K562 (cell line): ENCODE measurements around the gene TCEA3. TPM values are rescaled to one million over a fixed set of nuclear protein-coding genes. Genes with fewer than 3 reads are reported as not detected.
A peak's percentile ranks its signal among the peaks of the same experiment; 100 is the strongest.

ENCODE experiments used
- ELF1 ChIP-seq: fragments of 200-800 bp; sonication (Bioruptor generic); IDR thresholded peaks from 2 replicates; pipeline ENCODE4 v1.6.1; 2016; ENCODE audit warnings: missing genetic modification characterization, missing compliant biosample characterization
- ELF4 ChIP-seq: fragments of 450-650 bp; formaldehyde crosslinking; IDR thresholded peaks from 2 replicates; pipeline ENCODE4 v1.4.0; 2022; ENCODE audit warnings: missing genetic modification characterization
- ETV6 ChIP-seq, 3 experiments: fragments of 150-350 bp in 1 of 3; sonication (generic) in 1 of 3; formaldehyde crosslinking in 1 of 3; IDR thresholded peaks; 2 replicates each; pipeline versions ENCODE4 v1.6.1 to v1.8.0; 2014 to 2022; ENCODE audit warnings: borderline replicate concordance in 2 of 3, low read depth in 2 of 3, antibody characterized with exemption in 1 of 3, low read length in 1 of 3, mild to moderate bottlenecking in 1 of 3, missing genetic modification reagents in 1 of 3
- IFI16 ChIP-seq: fragments of 250-450 bp; sonication (Bioruptor Pico); IDR thresholded peaks from 2 replicates; pipeline ENCODE4 v2.1.2; 2022; ENCODE audit warnings: mild to moderate bottlenecking, inconsistent platforms
- NR1H2 ChIP-seq: sonication (generic); formaldehyde crosslinking; IDR thresholded peaks from 2 replicates; pipeline ENCODE4 v1.4.0; 2020; ENCODE audit warnings: mild to moderate bottlenecking, missing genetic modification reagents
- polyA plus RNA-seq, 8 experiments: library from polyadenylated mRNA; depleted of rRNA in 4 of 8; stranded (reverse) in 5 of 8; unstranded in 3 of 8; fragments of >200 nt; fragmentation: Nextera tagmentation in 2 of 8; fragmentation: Illumina TruSeq in 1 of 8; extraction: Ambion mirVana in 2 of 8; extraction: Trizol in 1 of 8; gene quantifications; 2 replicates each; pipeline versions ENCODE4 v1.2.1 to v1.2.3, GENCODE V29; 2011 to 2014; ENCODE audit warnings: inconsistent platforms in 1 of 8, missing spikeins in 1 of 8
- total RNA-seq, 7 experiments: library from RNA; depleted of rRNA in 6 of 7; stranded (reverse); fragments of >200 nt in 6 of 7; fragmentation: Illumina TruSeq in 2 of 7; extraction: Trizol in 2 of 7; gene quantifications; 2 replicates each; pipeline versions ENCODE4 v1.2.1 to v1.2.3, GENCODE V29; 2011 to 2021; ENCODE audit warnings: low replicate concordance in 1 of 7
- TF ChIP-seq, protein P1 (sequence below): fragments of 250-450 bp; sonication (Bioruptor Pico); IDR thresholded peaks from 2 replicates; pipeline ENCODE4 v1.4.0; 2020
- TF ChIP-seq, protein P2 (sequence below): sonication (generic); formaldehyde crosslinking; IDR thresholded peaks from 2 replicates; pipeline ENCODE4 v1.8.1; 2023; ENCODE audit warnings: mild to moderate bottlenecking, missing genetic modification reagents
- TF ChIP-seq, protein P3 (sequence below): sonication (generic); formaldehyde crosslinking; IDR thresholded peaks from 2 replicates; pipeline ENCODE4 v1.8.0; 2023; ENCODE audit warnings: mild to moderate bottlenecking, missing genetic modification reagents
- TF ChIP-seq, protein P4 (sequence below): fragments of 250-450 bp; sonication (Bioruptor Pico); IDR thresholded peaks from 2 replicates; pipeline ENCODE4 v1.8.0; 2022; ENCODE audit warnings: inconsistent platforms
- TF ChIP-seq, protein P5 (sequence below): fragments of 450-650 bp; IDR thresholded peaks from 2 replicates; pipeline ENCODE4 v1.6.1; 2017; ENCODE audit warnings: antibody characterized with exemption

Gene TCEA3
- total and polyA plus RNA-seq, 9 of the 15 experiments (the other 6 are each of a cell fraction or from before 2014, with no cell fraction given), result 0.03 to 0.55 (median 0.36) TPM

DNA sequence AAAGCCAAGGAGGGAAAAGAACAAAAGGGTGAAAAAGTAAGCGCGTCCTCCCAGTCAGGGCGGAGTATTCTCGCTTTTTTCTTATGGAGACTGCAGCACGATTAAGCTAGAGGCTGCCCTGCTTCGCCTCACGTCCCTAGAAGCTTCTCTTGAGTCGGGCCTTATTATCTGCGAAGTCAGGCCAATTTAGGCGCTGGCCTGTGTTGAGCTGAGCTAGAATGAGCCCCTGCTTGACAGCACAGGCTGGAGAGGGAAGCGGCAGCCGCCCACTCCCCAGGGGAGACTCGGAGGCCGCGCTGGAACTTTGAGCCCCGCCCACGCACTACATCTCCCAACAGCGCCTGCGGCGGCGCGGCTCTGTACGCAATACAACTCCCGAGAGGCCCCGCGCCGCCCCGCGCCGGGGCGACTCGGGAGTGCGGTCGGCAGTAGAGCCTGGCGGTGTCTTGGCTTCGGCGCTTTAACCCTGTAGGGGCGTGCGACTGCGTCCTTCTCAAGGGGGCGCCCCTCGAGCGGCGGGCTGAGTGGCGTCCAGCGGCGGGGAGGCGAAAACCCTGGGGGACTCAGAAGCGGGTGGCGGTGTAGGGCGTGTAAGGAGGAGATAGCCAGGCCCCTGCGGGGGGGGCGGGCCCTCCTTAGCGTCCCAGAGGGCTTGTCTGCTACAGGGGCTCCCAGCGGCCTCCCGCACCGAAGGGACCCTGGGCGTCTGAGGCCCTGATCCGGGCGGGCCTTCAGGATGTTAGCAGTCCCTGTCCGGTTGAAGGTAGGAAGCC is 55.8 kb downstream of the TCEA3 start (continued):
- TF ChIP-seq ELF1 (tag) (peak; percentile 70), IFI16 (CRISPR knock-in tag) (no peak), ETV6 (IDR thresholded peaks at IDR 0.05; ENCODE audit: borderline replicate concordance in 1 of 2, low read depth in 2 of 2, low read length in 1 of 2) (peak in 1 of 2 experiments; percentile 47; a peak in 1 of 4 replicates), ETV6 (CRISPR knock-in tag; IDR thresholded peaks at IDR 0.05; ENCODE audit: borderline replicate concordance) (no peak), ELF4 (CRISPR knock-in tag) (peak; percentile 57; the same call in 1 of the 2 replicates), NR1H2 (CRISPR knock-in tag) (peak; percentile 81; the same call in 1 of the 2 replicates)
- TF ChIP-seq, protein P1, sequence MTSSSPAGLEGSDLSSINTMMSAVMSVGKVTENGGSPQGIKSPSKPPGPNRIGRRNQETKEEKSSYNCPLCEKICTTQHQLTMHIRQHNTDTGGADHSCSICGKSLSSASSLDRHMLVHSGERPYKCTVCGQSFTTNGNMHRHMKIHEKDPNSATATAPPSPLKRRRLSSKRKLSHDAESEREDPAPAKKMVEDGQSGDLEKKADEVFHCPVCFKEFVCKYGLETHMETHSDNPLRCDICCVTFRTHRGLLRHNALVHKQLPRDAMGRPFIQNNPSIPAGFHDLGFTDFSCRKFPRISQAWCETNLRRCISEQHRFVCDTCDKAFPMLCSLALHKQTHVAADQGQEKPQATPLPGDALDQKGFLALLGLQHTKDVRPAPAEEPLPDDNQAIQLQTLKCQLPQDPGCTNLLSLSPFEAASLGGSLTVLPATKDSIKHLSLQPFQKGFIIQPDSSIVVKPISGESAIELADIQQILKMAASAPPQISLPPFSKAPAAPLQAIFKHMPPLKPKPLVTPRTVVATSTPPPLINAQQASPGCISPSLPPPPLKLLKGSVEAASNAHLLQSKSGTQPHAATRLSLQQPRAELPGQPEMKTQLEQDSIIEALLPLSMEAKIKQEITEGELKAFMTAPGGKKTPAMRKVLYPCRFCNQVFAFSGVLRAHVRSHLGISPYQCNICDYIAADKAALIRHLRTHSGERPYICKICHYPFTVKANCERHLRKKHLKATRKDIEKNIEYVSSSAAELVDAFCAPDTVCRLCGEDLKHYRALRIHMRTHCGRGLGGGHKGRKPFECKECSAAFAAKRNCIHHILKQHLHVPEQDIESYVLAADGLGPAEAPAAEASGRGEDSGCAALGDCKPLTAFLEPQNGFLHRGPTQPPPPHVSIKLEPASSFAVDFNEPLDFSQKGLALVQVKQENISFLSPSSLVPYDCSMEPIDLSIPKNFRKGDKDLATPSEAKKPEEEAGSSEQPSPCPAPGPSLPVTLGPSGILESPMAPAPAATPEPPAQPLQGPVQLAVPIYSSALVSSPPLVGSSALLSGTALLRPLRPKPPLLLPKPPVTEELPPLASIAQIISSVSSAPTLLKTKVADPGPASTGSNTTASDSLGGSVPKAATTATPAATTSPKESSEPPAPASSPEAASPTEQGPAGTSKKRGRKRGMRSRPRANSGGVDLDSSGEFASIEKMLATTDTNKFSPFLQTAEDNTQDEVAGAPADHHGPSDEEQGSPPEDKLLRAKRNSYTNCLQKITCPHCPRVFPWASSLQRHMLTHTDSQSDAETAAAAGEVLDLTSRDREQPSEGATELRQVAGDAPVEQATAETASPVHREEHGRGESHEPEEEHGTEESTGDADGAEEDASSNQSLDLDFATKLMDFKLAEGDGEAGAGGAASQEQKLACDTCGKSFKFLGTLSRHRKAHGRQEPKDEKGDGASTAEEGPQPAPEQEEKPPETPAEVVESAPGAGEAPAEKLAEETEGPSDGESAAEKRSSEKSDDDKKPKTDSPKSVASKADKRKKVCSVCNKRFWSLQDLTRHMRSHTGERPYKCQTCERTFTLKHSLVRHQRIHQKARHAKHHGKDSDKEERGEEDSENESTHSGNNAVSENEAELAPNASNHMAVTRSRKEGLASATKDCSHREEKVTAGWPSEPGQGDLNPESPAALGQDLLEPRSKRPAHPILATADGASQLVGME (CRISPR knock-in tag), result 0 out of 2 replicates have a peak, but pooled peaks have one; percentile 73
- TF ChIP-seq, protein P2, sequence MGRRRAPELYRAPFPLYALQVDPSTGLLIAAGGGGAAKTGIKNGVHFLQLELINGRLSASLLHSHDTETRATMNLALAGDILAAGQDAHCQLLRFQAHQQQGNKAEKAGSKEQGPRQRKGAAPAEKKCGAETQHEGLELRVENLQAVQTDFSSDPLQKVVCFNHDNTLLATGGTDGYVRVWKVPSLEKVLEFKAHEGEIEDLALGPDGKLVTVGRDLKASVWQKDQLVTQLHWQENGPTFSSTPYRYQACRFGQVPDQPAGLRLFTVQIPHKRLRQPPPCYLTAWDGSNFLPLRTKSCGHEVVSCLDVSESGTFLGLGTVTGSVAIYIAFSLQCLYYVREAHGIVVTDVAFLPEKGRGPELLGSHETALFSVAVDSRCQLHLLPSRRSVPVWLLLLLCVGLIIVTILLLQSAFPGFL, result 0 out of 2 replicates have a peak, but pooled peaks have one; percentile 65
- TF ChIP-seq, protein P3, sequence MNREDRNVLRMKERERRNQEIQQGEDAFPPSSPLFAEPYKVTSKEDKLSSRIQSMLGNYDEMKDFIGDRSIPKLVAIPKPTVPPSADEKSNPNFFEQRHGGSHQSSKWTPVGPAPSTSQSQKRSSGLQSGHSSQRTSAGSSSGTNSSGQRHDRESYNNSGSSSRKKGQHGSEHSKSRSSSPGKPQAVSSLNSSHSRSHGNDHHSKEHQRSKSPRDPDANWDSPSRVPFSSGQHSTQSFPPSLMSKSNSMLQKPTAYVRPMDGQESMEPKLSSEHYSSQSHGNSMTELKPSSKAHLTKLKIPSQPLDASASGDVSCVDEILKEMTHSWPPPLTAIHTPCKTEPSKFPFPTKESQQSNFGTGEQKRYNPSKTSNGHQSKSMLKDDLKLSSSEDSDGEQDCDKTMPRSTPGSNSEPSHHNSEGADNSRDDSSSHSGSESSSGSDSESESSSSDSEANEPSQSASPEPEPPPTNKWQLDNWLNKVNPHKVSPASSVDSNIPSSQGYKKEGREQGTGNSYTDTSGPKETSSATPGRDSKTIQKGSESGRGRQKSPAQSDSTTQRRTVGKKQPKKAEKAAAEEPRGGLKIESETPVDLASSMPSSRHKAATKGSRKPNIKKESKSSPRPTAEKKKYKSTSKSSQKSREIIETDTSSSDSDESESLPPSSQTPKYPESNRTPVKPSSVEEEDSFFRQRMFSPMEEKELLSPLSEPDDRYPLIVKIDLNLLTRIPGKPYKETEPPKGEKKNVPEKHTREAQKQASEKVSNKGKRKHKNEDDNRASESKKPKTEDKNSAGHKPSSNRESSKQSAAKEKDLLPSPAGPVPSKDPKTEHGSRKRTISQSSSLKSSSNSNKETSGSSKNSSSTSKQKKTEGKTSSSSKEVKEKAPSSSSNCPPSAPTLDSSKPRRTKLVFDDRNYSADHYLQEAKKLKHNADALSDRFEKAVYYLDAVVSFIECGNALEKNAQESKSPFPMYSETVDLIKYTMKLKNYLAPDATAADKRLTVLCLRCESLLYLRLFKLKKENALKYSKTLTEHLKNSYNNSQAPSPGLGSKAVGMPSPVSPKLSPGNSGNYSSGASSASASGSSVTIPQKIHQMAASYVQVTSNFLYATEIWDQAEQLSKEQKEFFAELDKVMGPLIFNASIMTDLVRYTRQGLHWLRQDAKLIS (CRISPR knock-in tag), result peak; percentile 22; the same call in 1 of the 2 replicates
- TF ChIP-seq, protein P4, sequence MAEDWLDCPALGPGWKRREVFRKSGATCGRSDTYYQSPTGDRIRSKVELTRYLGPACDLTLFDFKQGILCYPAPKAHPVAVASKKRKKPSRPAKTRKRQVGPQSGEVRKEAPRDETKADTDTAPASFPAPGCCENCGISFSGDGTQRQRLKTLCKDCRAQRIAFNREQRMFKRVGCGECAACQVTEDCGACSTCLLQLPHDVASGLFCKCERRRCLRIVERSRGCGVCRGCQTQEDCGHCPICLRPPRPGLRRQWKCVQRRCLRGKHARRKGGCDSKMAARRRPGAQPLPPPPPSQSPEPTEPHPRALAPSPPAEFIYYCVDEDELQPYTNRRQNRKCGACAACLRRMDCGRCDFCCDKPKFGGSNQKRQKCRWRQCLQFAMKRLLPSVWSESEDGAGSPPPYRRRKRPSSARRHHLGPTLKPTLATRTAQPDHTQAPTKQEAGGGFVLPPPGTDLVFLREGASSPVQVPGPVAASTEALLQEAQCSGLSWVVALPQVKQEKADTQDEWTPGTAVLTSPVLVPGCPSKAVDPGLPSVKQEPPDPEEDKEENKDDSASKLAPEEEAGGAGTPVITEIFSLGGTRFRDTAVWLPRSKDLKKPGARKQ (CRISPR knock-in tag), result no peak
- TF ChIP-seq, protein P5, sequence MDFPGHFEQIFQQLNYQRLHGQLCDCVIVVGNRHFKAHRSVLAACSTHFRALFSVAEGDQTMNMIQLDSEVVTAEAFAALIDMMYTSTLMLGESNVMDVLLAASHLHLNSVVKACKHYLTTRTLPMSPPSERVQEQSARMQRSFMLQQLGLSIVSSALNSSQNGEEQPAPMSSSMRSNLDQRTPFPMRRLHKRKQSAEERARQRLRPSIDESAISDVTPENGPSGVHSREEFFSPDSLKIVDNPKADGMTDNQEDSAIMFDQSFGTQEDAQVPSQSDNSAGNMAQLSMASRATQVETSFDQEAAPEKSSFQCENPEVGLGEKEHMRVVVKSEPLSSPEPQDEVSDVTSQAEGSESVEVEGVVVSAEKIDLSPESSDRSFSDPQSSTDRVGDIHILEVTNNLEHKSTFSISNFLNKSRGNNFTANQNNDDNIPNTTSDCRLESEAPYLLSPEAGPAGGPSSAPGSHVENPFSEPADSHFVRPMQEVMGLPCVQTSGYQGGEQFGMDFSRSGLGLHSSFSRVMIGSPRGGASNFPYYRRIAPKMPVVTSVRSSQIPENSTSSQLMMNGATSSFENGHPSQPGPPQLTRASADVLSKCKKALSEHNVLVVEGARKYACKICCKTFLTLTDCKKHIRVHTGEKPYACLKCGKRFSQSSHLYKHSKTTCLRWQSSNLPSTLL, result no peak
